SKM-1 treated with dmso at 0.1 percent for 144 hours (cell line): ENCODE data around the gene ASB15.

Source experiments
- DNase-seq: peaks from one replicate; lab custom pipeline; 2025; ENCODE audit not compliant: unreplicated experiment; lab: John Stamatoyannopoulos, UW

ASB15 gene

DNA sequence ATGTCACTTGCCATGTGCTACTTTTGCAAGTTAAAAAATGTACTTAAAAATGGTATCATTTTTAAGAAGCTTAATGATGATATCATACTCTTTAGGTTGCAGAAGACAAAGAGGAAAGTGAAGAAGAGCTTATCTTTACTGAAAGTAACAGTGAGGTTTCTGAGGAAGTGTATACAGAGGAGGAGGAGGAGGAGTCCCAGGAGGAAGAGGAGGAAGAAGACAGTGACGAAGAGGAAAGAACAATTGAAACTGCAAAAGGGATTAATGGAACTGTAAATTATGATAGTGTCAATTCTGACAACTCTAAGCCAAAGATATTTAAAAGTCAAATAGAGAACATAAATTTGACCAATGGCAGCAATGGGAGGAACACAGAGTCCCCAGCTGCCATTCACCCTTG is 60.1 kb downstream of the ASB15 start:
- DNase-seq = no peak

- no peak for DNase-seq
Measured at GRCh38 chr7:123662293-123662692, 60.7 kb downstream of the ASB15 start.

GRCh38 chr7:123662755-123663154 is 61.1 kb downstream of the ASB15 start:
- DNase-seq = no peak

DNA sequence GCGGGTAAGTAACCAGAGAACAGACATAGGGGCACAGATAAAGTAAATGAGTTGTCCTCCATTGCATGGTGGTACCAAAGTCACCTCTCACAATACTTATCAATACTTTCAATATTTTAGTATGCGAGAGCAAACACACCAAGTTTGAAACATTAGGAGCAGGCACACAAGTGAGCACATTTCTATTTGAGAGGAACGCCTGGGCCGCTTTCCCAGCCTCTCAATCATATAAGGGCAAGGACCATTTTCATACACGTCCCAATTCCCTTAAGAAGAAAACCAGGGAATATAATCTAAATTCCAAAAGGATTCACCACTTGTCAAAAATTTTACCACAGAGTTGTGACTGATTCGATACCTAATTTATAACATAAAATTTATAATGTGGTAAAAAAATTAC is 61.6 kb downstream of the ASB15 start:
- no peak for DNase-seq

- DNase-seq = no peak
Measured at GRCh38 chr7:123665157-123665556, 63.5 kb downstream of the ASB15 start.

GRCh38 chr7:123665896-123666295 is 64.3 kb downstream of the ASB15 start:
- no peak for DNase-seq

- DNase-seq = no peak
Measured at GRCh38 chr7:123666492-123666891, 64.9 kb downstream of the ASB15 start.

DNA sequence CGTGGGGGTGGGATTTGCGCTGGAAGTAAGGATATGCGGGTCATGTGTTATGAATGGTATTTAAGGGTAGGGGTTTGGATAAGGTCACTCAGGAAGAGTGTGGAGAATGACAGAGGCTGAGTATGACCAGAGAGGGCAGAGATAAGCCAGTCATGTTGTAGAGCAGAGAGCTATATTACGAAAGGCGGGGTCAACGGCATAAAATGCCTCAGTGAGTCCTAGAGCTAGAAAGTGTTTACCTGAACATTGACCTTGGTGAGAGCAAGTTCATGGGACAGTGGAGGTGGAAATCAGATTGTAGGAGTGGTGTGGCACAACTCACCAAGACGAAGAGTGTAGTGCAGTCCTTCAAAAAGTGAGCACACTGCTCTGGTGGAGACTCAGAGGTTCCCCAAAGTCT is 67.9 kb downstream of the ASB15 start:
- no peak for DNase-seq

- DNase-seq = no peak
Measured at GRCh38 chr7:123673137-123673732, 71.6 kb downstream of the ASB15 start.

- no peak for DNase-seq
Measured at GRCh38 chr7:123673752-123674398, 72.3 kb downstream of the ASB15 start.

GRCh38 chr7:123674399-123675180 is 73.0 kb downstream of the ASB15 start:
- DNase-seq = no peak

GRCh38 chr7:123675181-123675473 is 73.5 kb downstream of the ASB15 start:
- no peak for DNase-seq

GRCh38 chr7:123677061-123677715 is 75.6 kb downstream of the ASB15 start:
- no peak for DNase-seq

GRCh38 chr7:123679614-123680013 is 78.0 kb downstream of the ASB15 start:
- DNase-seq = no peak

- no peak for DNase-seq
Measured at GRCh38 chr7:123680580-123680979, 79.0 kb downstream of the ASB15 start.

DNA sequence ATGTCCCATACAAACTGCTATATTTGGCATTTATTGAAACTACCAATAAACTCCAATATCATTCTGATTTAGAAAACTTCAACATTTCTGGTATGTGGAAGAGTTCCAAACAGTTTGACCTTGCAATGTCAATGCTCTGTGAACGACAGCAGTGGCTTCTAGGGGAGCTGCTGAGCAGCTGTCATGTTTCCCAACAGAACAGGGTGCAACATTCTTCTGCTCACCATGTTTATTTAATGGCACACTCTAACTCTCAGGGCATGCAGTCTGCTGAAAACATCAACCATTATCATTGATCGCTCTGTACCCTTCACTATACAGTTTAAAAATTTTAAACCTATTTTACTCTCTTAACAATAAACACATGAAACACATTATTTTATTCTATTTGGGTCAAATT is 79.9 kb downstream of the ASB15 start:
- no peak for DNase-seq

- DNase-seq = peak; percentile 33
Measured at GRCh38 chr7:123682690-123683089, 81.1 kb downstream of the ASB15 start.

GRCh38 chr7:123687161-123687560 is 85.5 kb downstream of the ASB15 start:
- DNase-seq = no peak

GRCh38 chr7:123687727-123688126 is 86.1 kb downstream of the ASB15 start:
- DNase-seq = no peak
